Hepatocyte (in vitro differentiated cells): ENCODE results near the gene SLC37A1. TPM values are rescaled to one million over a fixed set of nuclear protein-coding genes. Genes with fewer than 3 reads are reported as not detected.

Experiments used
- DNase-seq: peaks from one replicate; pipeline ENCODE4 v3.0.0-alpha.2; 2016; ENCODE audit warnings: low spot score
- H2AFZ ChIP-seq: fragments of 200-600 bp; sonication (generic); 2 replicates; pipeline ENCODE4 v1.6.0; 2016; ENCODE audit warnings: antibody characterized with exemption, mild to moderate bottlenecking
- H3K27ac ChIP-seq: fragments of 200-600 bp; sonication (generic); 2 replicates; pipeline ENCODE4 v1.5.1; 2016; ENCODE audit warnings: mild to moderate bottlenecking
- H3K27me3 ChIP-seq: fragments of 200-600 bp; sonication (generic); 2 replicates; pipeline ENCODE4 v1.6.1; 2016
- H3K36me3 ChIP-seq: fragments of 200-600 bp; sonication (generic); replicated peaks from 2 replicates; pipeline ENCODE4 v1.5.1; 2016; ENCODE audit warnings: low read depth; ENCODE audit not compliant: insufficient read depth
- H3K4me1 ChIP-seq: fragments of 200-600 bp; sonication (generic); 2 replicates; pipeline ENCODE4 v1.5.1; 2016; ENCODE audit warnings: mild to moderate bottlenecking, moderate library complexity; ENCODE audit not compliant: insufficient read depth
- H3K4me2 ChIP-seq: fragments of 200-600 bp; sonication (generic); 2 replicates; pipeline ENCODE4 v1.6.0; 2016
- H3K4me3 ChIP-seq: fragments of 200-600 bp; sonication (generic); 2 replicates; pipeline ENCODE4 v1.5.1; 2016; ENCODE audit warnings: mild to moderate bottlenecking
- H3K79me2 ChIP-seq: fragments of 200-600 bp; sonication (generic); 2 replicates; pipeline ENCODE4 v1.6.0; 2017; ENCODE audit warnings: mild to moderate bottlenecking
- H3K9me2 ChIP-seq: fragments of 200-600 bp; sonication (generic); replicated peaks from 2 replicates; pipeline ENCODE4 v1.6.0; 2017; ENCODE audit warnings: mild to moderate bottlenecking; ENCODE audit not compliant: insufficient read depth
- H3K9me3 ChIP-seq: fragments of 200-600 bp; sonication (generic); 2 replicates; pipeline ENCODE4 v1.5.1; 2016; ENCODE audit warnings: low read depth, mild to moderate bottlenecking
- H4K20me1 ChIP-seq: fragments of 200-600 bp; sonication (generic); 2 replicates; pipeline ENCODE4 v1.6.0; 2016; ENCODE audit warnings: mild to moderate bottlenecking; ENCODE audit not compliant: insufficient read depth, poor library complexity, severe bottlenecking
- CTCF ChIP-seq: fragments of 200-600 bp; sonication (generic); IDR thresholded peaks from 2 replicates; pipeline ENCODE4 v1.5.1; 2016; ENCODE audit warnings: antibody characterized with exemption, mild to moderate bottlenecking; ENCODE audit not compliant: poor library complexity
- EZH2 ChIP-seq: fragments of 200-600 bp; sonication (generic); IDR thresholded peaks from 2 replicates; pipeline ENCODE4 v1.6.1; 2016; ENCODE audit warnings: antibody characterized with exemption, mild to moderate bottlenecking, borderline replicate concordance
- EZH2phosphoT487 ChIP-seq: fragments of 200-600 bp; sonication (generic); IDR thresholded peaks from one replicate; pipeline ENCODE4 v1.6.1; 2018; ENCODE audit warnings: antibody characterized with exemption, mild to moderate bottlenecking, low read depth, moderate library complexity; ENCODE audit not compliant: unreplicated experiment, severe bottlenecking
- WGBS: methylation state at CpG from one replicate; pipeline ENCODE4 v1.1.6; 2016; ENCODE audit warnings: low lambda C conversion rate; ENCODE audit errors: missing lambda C conversion rate; 5-methylcytosine and 5-hydroxymethylcytosine counted together
- polyA plus RNA-seq: library from polyadenylated mRNA; unstranded; fragments of >200 nt; fragmentation: Nextera tagmentation; extraction: Ambion mirVana; gene quantifications from 2 replicates; pipeline ENCODE4 v1.2.1, GENCODE V29; 2016
- total RNA-seq: library from RNA; depleted of rRNA; stranded (reverse); fragments of >200 nt; gene quantifications from 2 replicates; pipeline ENCODE4 v1.2.3, GENCODE V29; 2014

The SLC37A1 gene
- total and polyA plus RNA-seq, 2 experiments from 2014 or later = 17.9 to 18.5 TPM

- Histone ChIP-seq H3K9me3 (no peaks in the 10 kb centered on the region), H2AFZ (no peak overlapping the region), H3K4me1 (peaks cover 18% of the 10 kb centered on the region), H4K20me1 (no peaks in the 10 kb centered on the region), H3K27ac (peak overlapping the region; percentile 45), H3K36me3 (no peaks in the 10 kb centered on the region), H3K4me3 (no peak overlapping the region), H3K4me2 (no peak overlapping the region), H3K27me3 (no peaks in the 10 kb centered on the region), H3K79me2 (no peaks in the 10 kb centered on the region), H3K9me2 (no peaks in the 10 kb centered on the region)
- no peak for DNase-seq
- 61% methylated on average over 1 of the region's 1 CpG for WGBS
- TF ChIP-seq EZH2 (no peak), EZH2phosphoT487 (no peak), CTCF (no peak)
These were observed 22.3 kb upstream of the SLC37A1 start for GRCh38 chr21:42491328-42491727.

- Histone ChIP-seq H3K4me1 (peaks cover 23% of the 10 kb centered on the region), H3K4me3 (no peak overlapping the region), H2AFZ (no peak overlapping the region), H4K20me1 (no peaks in the 10 kb centered on the region), H3K27ac (no peak overlapping the region), H3K9me2 (no peaks in the 10 kb centered on the region), H3K36me3 (no peaks in the 10 kb centered on the region), H3K79me2 (no peaks in the 10 kb centered on the region), H3K9me3 (no peaks in the 10 kb centered on the region), H3K4me2 (no peak overlapping the region), H3K27me3 (no peaks in the 10 kb centered on the region)
- no peak for DNase-seq
- TF ChIP-seq CTCF (no peak), EZH2phosphoT487 (no peak), EZH2 (no peak)
- WGBS = 86% methylated on average over 8 of the region's 8 CpGs
These were observed 21.5 kb upstream of the SLC37A1 start for GRCh38 chr21:42492201-42492600.

GRCh38 chr21:42493109-42494060 is 20.3 kb upstream of the SLC37A1 start:
- Histone ChIP-seq H3K27ac (peak overlapping the region; percentile 61), H3K9me3 (no peaks in the 10 kb centered on the region), H4K20me1 (no peaks in the 10 kb centered on the region), H3K27me3 (no peaks in the 10 kb centered on the region), H3K79me2 (no peaks in the 10 kb centered on the region), H3K4me2 (no peak overlapping the region), H3K4me3 (no peak overlapping the region), H3K4me1 (peaks cover 23% of the 10 kb centered on the region), H3K36me3 (no peaks in the 10 kb centered on the region), H3K9me2 (no peaks in the 10 kb centered on the region), H2AFZ (no peak overlapping the region)
- peak; percentile 55 for DNase-seq
- TF ChIP-seq CTCF = no peak
- TF ChIP-seq EZH2phosphoT487 = no peak
- no peak for TF ChIP-seq EZH2
- 71% methylated on average over 13 of the region's 13 CpGs for WGBS
